ENCODE results near the gene NDOR1. TPM values are rescaled to one million over a fixed set of nuclear protein-coding genes. Genes with fewer than 3 reads are reported as not detected.

The NDOR1 gene
- total RNA-seq, 3 donors from 2014 or later (not counting 1 experiment from before 2014, with no cell fraction given): 31.1 to 36.0 (median 31.9) TPM

- TF ChIP-seq CTCF (IDR thresholded peaks at IDR 0.05): no peak
- Mint-ChIP-seq H3K4me1 (peaks cover 3 to 13% of the 10 kb centered on the region in 2 donors), H3K36me3 (no peaks in the 10 kb centered on the region), H3K9me3 (no peaks in the 10 kb centered on the region), H3K4me3 (no peak overlapping the region), H3K27ac (no peak overlapping the region), H3K27me3 (ENCODE audit: low read depth in 2 of 2) (peaks cover 0 to 8% of the 10 kb centered on the region in 2 donors)
- peaks cover 32% of the 10 kb centered on the region for H3K4me1 ChIP-seq (ENCODE audit: control insufficient read depth, insufficient read depth, low read length)
- no peak overlapping the region for H3K4me3 ChIP-seq (ENCODE audit: low read length)
- DNase-seq (no peak), ATAC-seq (no peak)
- WGBS (ENCODE audit: insufficient coverage): 94% methylated on average over 24 of the region's 24 CpGs
- intact Hi-C loops (cut with micrococcal nuclease): no loop called here
- no peak overlapping the region for H3K27ac ChIP-seq (ENCODE audit: low read length)
- H3K27me3 ChIP-seq (ENCODE audit: control insufficient read depth, insufficient read depth, low read length): peaks cover 4% of the 10 kb centered on the region
- H3K9me3 ChIP-seq (ENCODE audit: control insufficient read depth, insufficient read depth, low read length): no peaks in the 10 kb centered on the region
- H3K36me3 ChIP-seq (ENCODE audit: control insufficient read depth, insufficient read depth, low read length): no peaks in the 10 kb centered on the region
Observed at GRCh38 chr9:137232510-137232909, 27.0 kb downstream of the NDOR1 start.

GRCh38 chr9:137233143-137233980, 27.9 kb downstream of the NDOR1 start:
- Mint-ChIP-seq H3K9me3 (no peaks in the 10 kb centered on the region), H3K27me3 (ENCODE audit: low read depth in 2 of 2) (peaks cover 0 to 6% of the 10 kb centered on the region in 2 donors), H3K4me1 (peaks cover 0 to 12% of the 10 kb centered on the region in 2 donors), H3K27ac (no peak overlapping the region), H3K36me3 (no peaks in the 10 kb centered on the region), H3K4me3 (no peak overlapping the region)
- 86% methylated on average over 40 of the region's 40 CpGs for WGBS (ENCODE audit: insufficient coverage)
- no peak overlapping the region for H3K4me3 ChIP-seq (ENCODE audit: low read length)
- no peak overlapping the region for H3K27ac ChIP-seq (ENCODE audit: low read length)
- H3K36me3 ChIP-seq (ENCODE audit: control insufficient read depth, insufficient read depth, low read length): no peaks in the 10 kb centered on the region
- ATAC-seq (no peak), DNase-seq (no peak)
- H3K27me3 ChIP-seq (ENCODE audit: control insufficient read depth, insufficient read depth, low read length): peaks cover 1% of the 10 kb centered on the region
- H3K4me1 ChIP-seq (ENCODE audit: control insufficient read depth, insufficient read depth, low read length): peaks cover 36% of the 10 kb centered on the region
- H3K9me3 ChIP-seq (ENCODE audit: control insufficient read depth, insufficient read depth, low read length): no peaks in the 10 kb centered on the region
- intact Hi-C loops (cut with micrococcal nuclease): no loop called here
- TF ChIP-seq CTCF (IDR thresholded peaks at IDR 0.05): no peak

GRCh38 chr9:137234055-137234697, 28.7 kb downstream of the NDOR1 start:
- Mint-ChIP-seq H3K36me3 (no peaks in the 10 kb centered on the region), H3K4me1 (peaks cover 0 to 16% of the 10 kb centered on the region in 2 donors), H3K4me3 (no peak overlapping the region), H3K27ac (no peak overlapping the region), H3K27me3 (ENCODE audit: low read depth in 2 of 2) (peaks cover 0 to 6% of the 10 kb centered on the region in 2 donors), H3K9me3 (no peaks in the 10 kb centered on the region)
- Histone ChIP-seq H3K27ac (ENCODE audit: low read length) (no peak overlapping the region), H3K9me3 (ENCODE audit: control insufficient read depth, insufficient read depth, low read length) (no peaks in the 10 kb centered on the region), H3K36me3 (ENCODE audit: control insufficient read depth, insufficient read depth, low read length) (no peaks in the 10 kb centered on the region), H3K4me1 (ENCODE audit: control insufficient read depth, insufficient read depth, low read length) (peaks cover 44% of the 10 kb centered on the region), H3K4me3 (ENCODE audit: low read length) (no peak overlapping the region), H3K27me3 (ENCODE audit: control insufficient read depth, insufficient read depth, low read length) (no peaks in the 10 kb centered on the region)
- 78% methylated on average over 39 of the region's 40 CpGs for WGBS (ENCODE audit: insufficient coverage)
- intact Hi-C loops (cut with micrococcal nuclease): no loop called here
- TF ChIP-seq CTCF (IDR thresholded peaks at IDR 0.05): no peak
- ATAC-seq: no peak
- no peak for DNase-seq
